Glomerular visceral epithelial cell (primary cell): ENCODE data around the gene DESI2.
"Not testable (repeated sequence)": the region's sequence is repeated elsewhere in the genome, so short reads cannot be mapped to it uniquely, and the experiment has no call there.

ENCODE experiments used
- DNase-seq: peaks from one replicate; pipeline ENCODE4 v3.0.0-alpha.2; 2016; ENCODE audit errors: extremely low spot score

The DESI2 gene

GRCh38 chr1:244654108-244655038, 1.4 kb downstream of the DESI2 start:
- no peak for DNase-seq

- no peak for DNase-seq
Measured at GRCh38 chr1:244655186-244655585, 2.3 kb downstream of the DESI2 start.

GRCh38 chr1:244657421-244657820, 4.5 kb downstream of the DESI2 start:
- no peak for DNase-seq

GRCh38 chr1:244659694-244660093, 6.8 kb downstream of the DESI2 start:
- DNase-seq, result no peak

GRCh38 chr1:244660595-244660994, 7.7 kb downstream of the DESI2 start:
- DNase-seq, result no peak

GRCh38 chr1:244661569-244662312, 8.8 kb downstream of the DESI2 start:
- not testable (repeated sequence) for DNase-seq

GRCh38 chr1:244662599-244662998, 9.7 kb downstream of the DESI2 start:
- DNase-seq, result peak; percentile 19

GRCh38 chr1:244664353-244664752, 11.4 kb downstream of the DESI2 start:
- DNase-seq, result no peak

GRCh38 chr1:244665771-244666217, 12.9 kb downstream of the DESI2 start:
- peak; percentile 13 for DNase-seq

GRCh38 chr1:244666672-244667418, 13.9 kb downstream of the DESI2 start:
- DNase-seq, result not testable (repeated sequence)

GRCh38 chr1:244667797-244668196, 14.9 kb downstream of the DESI2 start:
- no peak for DNase-seq

GRCh38 chr1:244672946-244673682, 20.2 kb downstream of the DESI2 start:
- no peak for DNase-seq

GRCh38 chr1:244674446-244674845, 21.5 kb downstream of the DESI2 start:
- DNase-seq, result no peak

GRCh38 chr1:244675167-244675566, 22.2 kb downstream of the DESI2 start:
- no peak for DNase-seq

GRCh38 chr1:244678697-244679096, 25.8 kb downstream of the DESI2 start:
- no peak for DNase-seq

GRCh38 chr1:244680667-244681066, 27.7 kb downstream of the DESI2 start:
- no peak for DNase-seq

GRCh38 chr1:244682087-244682486, 29.2 kb downstream of the DESI2 start:
- not testable (repeated sequence) for DNase-seq

GRCh38 chr1:244695937-244696336, 43.0 kb downstream of the DESI2 start:
- DNase-seq, result no peak

- no peak for DNase-seq
Measured at GRCh38 chr1:244699741-244700140, 46.8 kb downstream of the DESI2 start.

GRCh38 chr1:244700808-244701207, 47.9 kb downstream of the DESI2 start:
- DNase-seq, result no peak

- DNase-seq, result no peak
Measured at GRCh38 chr1:244702620-244703019, 49.7 kb downstream of the DESI2 start.
